GM12878 (cell line): ENCODE results near the gene BMERB1. TPM values are rescaled to one million over a fixed set of nuclear protein-coding genes. Genes with fewer than 3 reads are reported as not detected.

ENCODE experiments used
- ATAC-seq: fragments of 200-7000 bp; cut with Tn5 transposase; 3 replicates; pipeline ENCODE4 v1.9.1; 2020; ENCODE audit warnings: mild to moderate bottlenecking, moderate library complexity
- BruUV-seq: library from RNA; stranded (reverse); fragments of 400-500 nt; replicated peaks from 2 replicates; lab custom pipeline; 2021; lab: Mats Ljungman, UMichigan
- CTCF ChIA-PET: fragments of 300-600 bp; sonication (Branson Sonifier 250); formaldehyde crosslinking; extraction: SDS; loops from one replicate; lab custom pipeline; 2021; ENCODE audit warnings: inconsistent platforms; lab: Yijun Ruan, JAX
- POLR2A ChIA-PET: fragments of 350-600 bp; formaldehyde crosslinking; extraction: SDS; loops from one replicate; lab custom pipeline; 2021; ENCODE audit warnings: inconsistent platforms; lab: Charles Lee
- RAD21 ChIA-PET: fragments of 300-600 bp; sonication (Branson Sonifier 250); formaldehyde crosslinking; loops from one replicate; lab custom pipeline; 2023; ENCODE audit warnings: antibody characterized with exemption; ENCODE audit not compliant: unreplicated experiment; lab: Charles Lee
- SMC1A ChIA-PET: fragments of 300-600 bp; sonication (Branson Sonifier 250); formaldehyde crosslinking; loops from one replicate; lab custom pipeline; 2023; ENCODE audit not compliant: unreplicated experiment, uncharacterized antibody; lab: Charles Lee
- DNase-seq: peaks from one replicate; pipeline ENCODE4 v3.0.0-alpha.2; 2011; ENCODE audit warnings: low read depth, low spot score
- FAIRE-seq: peaks from 3 replicates; lab custom pipeline; 2011; peaks lifted over from hg19 to GRCh38; lab: Jason Lieb, UNC
- H2AFZ ChIP-seq: 2 replicates; pipeline ENCODE4 v1.6.0; 2011; ENCODE audit warnings: low read depth, low read length, control low read depth; ENCODE audit not compliant: control insufficient read depth
- H3K27ac ChIP-seq: 2 replicates; pipeline ENCODE4 v1.5.1; 2011; ENCODE audit warnings: control low read depth; ENCODE audit not compliant: control insufficient read depth, insufficient read depth
- H3K27me3 ChIP-seq, 2 experiments: replicated peaks in 1 of 2; 2 replicates each; pipeline versions ENCODE4 v1.6.0 to v1.6.1; 2011; ENCODE audit warnings: low read length in 1 of 2; ENCODE audit not compliant: control insufficient read depth in 2 of 2, insufficient read depth in 2 of 2
- H3K36me3 ChIP-seq, 2 experiments: 2 replicates each; pipeline ENCODE4 v1.5.1; 2011; ENCODE audit warnings: low read length in 1 of 2; ENCODE audit not compliant: control insufficient read depth in 2 of 2, insufficient read depth in 2 of 2
- H3K4me1 ChIP-seq: 2 replicates; pipeline ENCODE4 v1.6.1; 2011; ENCODE audit warnings: mild to moderate bottlenecking, low read length, moderate library complexity, mixed read lengths; ENCODE audit not compliant: control insufficient read depth, insufficient read depth
- H3K4me2 ChIP-seq: 2 replicates; pipeline ENCODE4 v1.6.0; 2011; ENCODE audit warnings: control low read depth; ENCODE audit not compliant: control insufficient read depth, insufficient read depth
- H3K4me3 ChIP-seq: fragments of 200-600 bp; sonication (generic); 2 replicates; pipeline ENCODE4 v1.5.1; 2016
- H3K79me2 ChIP-seq: 2 replicates; pipeline ENCODE4 v1.6.0; 2011; ENCODE audit warnings: low read length; ENCODE audit not compliant: control insufficient read depth, insufficient read depth
- H3K9ac ChIP-seq: 2 replicates; pipeline ENCODE4 v1.8.0; 2011; ENCODE audit warnings: low read length, control low read depth, mixed read lengths; ENCODE audit not compliant: control insufficient read depth, insufficient read depth
- H3K9me3 ChIP-seq: replicated peaks from 3 replicates; pipeline ENCODE4 v1.5.1; 2011; ENCODE audit warnings: mild to moderate bottlenecking, low read length; ENCODE audit not compliant: control insufficient read depth, insufficient read depth
- H4K20me1 ChIP-seq: 2 replicates; pipeline ENCODE4 v1.6.0; 2011; ENCODE audit not compliant: control insufficient read depth, insufficient read depth
- ATF7 ChIP-seq: fragments of 450-650 bp; IDR thresholded peaks from 2 replicates; pipeline ENCODE4 v1.6.1; 2016; ENCODE audit warnings: low read depth, mild to moderate bottlenecking
- FOXK2 ChIP-seq: fragments of 450-650 bp; IDR thresholded peaks from 2 replicates; pipeline ENCODE4 v1.6.1; 2017; ENCODE audit warnings: mild to moderate bottlenecking, moderate library complexity
- FOXM1 ChIP-seq: IDR thresholded peaks from 2 replicates; pipeline ENCODE4 v1.6.1; 2012; ENCODE audit warnings: low read depth, mild to moderate bottlenecking, inconsistent platforms, low read length, moderate library complexity
- IRF3 ChIP-seq: fragments of 450-650 bp; IDR thresholded peaks from 2 replicates; pipeline ENCODE4 v1.6.1; 2014; ENCODE audit warnings: mild to moderate bottlenecking
- KAT2A ChIP-seq: conservative IDR thresholded peaks from 2 replicates; pipeline ENCODE4 v1.6.1; 2011; ENCODE audit warnings: low read depth, low read length; ENCODE audit not compliant: control insufficient read depth
- MLLT1 ChIP-seq: fragments of 450-650 bp; IDR thresholded peaks from 2 replicates; pipeline ENCODE4 v1.6.1; 2016; ENCODE audit warnings: mild to moderate bottlenecking
- RELB ChIP-seq: fragments of 450-650 bp; IDR thresholded peaks from 2 replicates; pipeline ENCODE4 v1.6.1; 2017; ENCODE audit warnings: low read depth, mild to moderate bottlenecking, moderate library complexity
- TCF7 ChIP-seq: IDR thresholded peaks from 2 replicates; pipeline ENCODE4 v1.6.1; 2014; ENCODE audit warnings: antibody characterized with exemption, borderline replicate concordance
- ZNF592 ChIP-seq: fragments of 450-650 bp; IDR thresholded peaks from 2 replicates; pipeline ENCODE4 v1.6.1; 2017; ENCODE audit warnings: mild to moderate bottlenecking, moderate library complexity
- WGBS: methylation state at CpG from one replicate; pipeline ENCODE4 v1.1.6; 2016; ENCODE audit warnings: low lambda C conversion rate; ENCODE audit not compliant: insufficient replicate concordance, insufficient coverage; ENCODE audit errors: missing lambda C conversion rate; 5-methylcytosine and 5-hydroxymethylcytosine counted together
- in situ Hi-C: fragments of 300-500 bp; cut with MboI; formaldehyde crosslinking; loops from 9 replicates; pipeline ENCODE4 v1.14.3; 2018; ENCODE audit warnings: mixed read lengths
- intact Hi-C: fragments of 100-400 bp; cut with micrococcal nuclease; formaldehyde crosslinking; loops from one replicate; pipeline ENCODE4 v1.14.2; 2022; ENCODE audit not compliant: unreplicated experiment
- polyA plus RNA-seq, 11 experiments: library from polyadenylated mRNA; depleted of rRNA in 4 of 11; unstranded in 6 of 11; stranded (reverse) in 5 of 11; fragments of >200 nt; fragmentation: Nextera tagmentation in 4 of 11; fragmentation: Illumina TruSeq in 1 of 11; extraction: Ambion mirVana in 4 of 11; extraction: Trizol in 1 of 11; gene quantifications; 1 replicate in 1 of 11; 2 replicates in 10 of 11; pipeline versions ENCODE4 v1.2.1 to v1.2.3, GENCODE V29; 2011 to 2016; ENCODE audit warnings: inconsistent platforms in 2 of 11, missing spikeins in 2 of 11, low read depth in 1 of 11
- total RNA-seq, 4 experiments: library from RNA; depleted of rRNA in 3 of 4; stranded (reverse); fragments of >200 nt in 3 of 4; fragmentation: Illumina TruSeq in 1 of 4; extraction: Trizol in 1 of 4; gene quantifications; 2 replicates each; pipeline versions ENCODE4 v1.2.1 to v1.2.3, GENCODE V29; 2013 to 2021

The BMERB1 gene
- total and polyA plus RNA-seq, 10 of the 15 experiments (the other 5 are each of a cell fraction or from before 2014, with no cell fraction given): 0.05 to 0.68 (median 0.34) TPM

GRCh38 chr16:15482068-15482747, 47.8 kb downstream of the BMERB1 start:
- Histone ChIP-seq H2AFZ (no peak overlapping the region), H3K4me3 (no peak overlapping the region)
- in situ Hi-C loops: no loop called here
- BruUV-seq: no TSS peak
- TF ChIP-seq FOXM1 (no peak), IRF3 (no peak), TCF7 (no peak), KAT2A (no peak), RELB (no peak), ATF7 (no peak), ZNF592 (no peak), FOXK2 (no peak), MLLT1 (no peak)
- TF ChIP-seq, all 136 proteins: peak for 0
- ChIA-PET CTCF (no interaction called here), POLR2A (interaction anchor here (0.6 kb wide), 1 partner anchor 59 kb away, joined by 4 read pairs; no protein-coding TSS in a partner anchor), RAD21 (no interaction called here), SMC1A (no interaction called here)
- H3K9ac ChIP-seq: no peak overlapping the region
- DNase-seq (no peak), ATAC-seq (no peak), FAIRE-seq (no peak)
- 59% methylated on average over 3 of the region's 3 CpGs for WGBS
- H3K36me3 ChIP-seq: no peaks in the 10 kb centered on the region
- no peaks in the 10 kb centered on the region for H3K27me3 ChIP-seq
- H3K4me1 ChIP-seq: no peaks in the 10 kb centered on the region
- H3K27ac ChIP-seq: no peak overlapping the region
- H3K9me3 ChIP-seq: no peaks in the 10 kb centered on the region
- H3K4me2 ChIP-seq: no peak overlapping the region
- no peaks in the 10 kb centered on the region for H4K20me1 ChIP-seq
- intact Hi-C loops: no loop called here
- no peaks in the 10 kb centered on the region for H3K79me2 ChIP-seq
